ENCODE data around the gene KSR2. TPM values are rescaled to one million over a fixed set of nuclear protein-coding genes. Genes with fewer than 3 reads are reported as not detected.

Gene KSR2
- total RNA-seq, 4 donors from 2014 or later: under 0.01 to 0.08 (median under 0.01) TPM; not detected in 1

GRCh38 chr12:117595751-117596150 lies 373.0 kb downstream of the KSR2 start:
- Histone ChIP-seq H3K27me3 (peaks cover 56% of the 10 kb centered on the region), H3K36me3 (no peaks in the 10 kb centered on the region), H3K27ac (no peak overlapping the region), H3K4me3 (no peak overlapping the region), H3K9me3 (peaks cover 0 to 7% (median 0%) of the 10 kb centered on the region in 3 donors), H3K4me1 (no peaks in the 10 kb centered on the region)
- TF ChIP-seq POLR2A (IDR thresholded peaks at IDR 0.05) (no peak), POLR2AphosphoS5 (IDR thresholded peaks at IDR 0.05) (no peak), CTCF (IDR thresholded peaks at IDR 0.05) (no peak), EP300 (IDR thresholded peaks at IDR 0.05) (no peak)
- no peak for ATAC-seq
- 67 to 71% methylated on average over 1 of the region's 1 CpG for WGBS, 2 donors (ENCODE audit: low coverage in 1 of 2)

GRCh38 chr12:117594481-117594880 lies 374.3 kb downstream of the KSR2 start:
- no peak for ATAC-seq
- Histone ChIP-seq H3K27ac (no peak overlapping the region), H3K9me3 (peaks cover 0 to 18% (median 0%) of the 10 kb centered on the region in 3 donors), H3K36me3 (no peaks in the 10 kb centered on the region), H3K4me3 (no peak overlapping the region), H3K27me3 (peaks cover 53% of the 10 kb centered on the region), H3K4me1 (no peaks in the 10 kb centered on the region)
- 12 to 43% methylated on average over 3 of the region's 4 CpGs for WGBS, 2 donors (ENCODE audit: low coverage in 1 of 2)
- no peak for TF ChIP-seq EP300 (IDR thresholded peaks at IDR 0.05)
- no peak for TF ChIP-seq CTCF (IDR thresholded peaks at IDR 0.05)
- TF ChIP-seq POLR2A (IDR thresholded peaks at IDR 0.05): no peak
- TF ChIP-seq POLR2AphosphoS5 (IDR thresholded peaks at IDR 0.05): no peak

- no peak for ATAC-seq
- WGBS, 2 donors (ENCODE audit: low coverage in 1 of 2): 35 to 38% methylated on average over 3 to 5 of the region's 7 CpGs
Measured at GRCh38 chr12:117593815-117594400, 374.9 kb downstream of the KSR2 start.

GRCh38 chr12:117592588-117593305 lies 376.0 kb downstream of the KSR2 start:
- Histone ChIP-seq H3K4me1 (no peaks in the 10 kb centered on the region), H3K27me3 (peaks cover 45% of the 10 kb centered on the region), H3K9me3 (peaks cover 0 to 18% (median 0%) of the 10 kb centered on the region in 3 donors), H3K4me3 (no peak overlapping the region), H3K36me3 (no peaks in the 10 kb centered on the region), H3K27ac (no peak overlapping the region)
- 27 to 50% methylated on average over 5 to 7 of the region's 9 CpGs for WGBS, 2 donors (ENCODE audit: low coverage in 1 of 2)
- TF ChIP-seq POLR2AphosphoS5 (IDR thresholded peaks at IDR 0.05): no peak
- TF ChIP-seq CTCF (IDR thresholded peaks at IDR 0.05): no peak
- TF ChIP-seq POLR2A (IDR thresholded peaks at IDR 0.05): no peak
- no peak for TF ChIP-seq EP300 (IDR thresholded peaks at IDR 0.05)
- no peak for ATAC-seq

More at GRCh38 chr12:117593815-117594400, 374.9 kb downstream of the KSR2 start:
- Histone ChIP-seq H3K27ac (no peak overlapping the region), H3K4me3 (no peak overlapping the region), H3K4me1 (no peaks in the 10 kb centered on the region), H3K36me3 (no peaks in the 10 kb centered on the region), H3K27me3 (peaks cover 47% of the 10 kb centered on the region), H3K9me3 (peaks cover 0 to 18% (median 0%) of the 10 kb centered on the region in 3 donors)
- no peak for TF ChIP-seq CTCF (IDR thresholded peaks at IDR 0.05)

GRCh38 chr12:117590999-117591398 lies 377.8 kb downstream of the KSR2 start:
- WGBS, 2 donors (ENCODE audit: low coverage in 1 of 2): 33 to 67% methylated on average over 2 of the region's 2 CpGs
- ATAC-seq: no peak
- Histone ChIP-seq H3K27ac (no peak overlapping the region), H3K36me3 (no peaks in the 10 kb centered on the region), H3K4me1 (no peaks in the 10 kb centered on the region), H3K27me3 (peaks cover 43% of the 10 kb centered on the region), H3K9me3 (peaks cover 0 to 18% (median 0%) of the 10 kb centered on the region in 3 donors), H3K4me3 (no peak overlapping the region)
- TF ChIP-seq POLR2AphosphoS5 (IDR thresholded peaks at IDR 0.05) (no peak), EP300 (IDR thresholded peaks at IDR 0.05) (no peak)
